ENCODE data around the gene SH2D1B. TPM values are rescaled to one million over a fixed set of nuclear protein-coding genes. Genes with fewer than 3 reads are reported as not detected.

SH2D1B gene
- total RNA-seq, 2 donors from 2014 or later: not detected

DNA sequence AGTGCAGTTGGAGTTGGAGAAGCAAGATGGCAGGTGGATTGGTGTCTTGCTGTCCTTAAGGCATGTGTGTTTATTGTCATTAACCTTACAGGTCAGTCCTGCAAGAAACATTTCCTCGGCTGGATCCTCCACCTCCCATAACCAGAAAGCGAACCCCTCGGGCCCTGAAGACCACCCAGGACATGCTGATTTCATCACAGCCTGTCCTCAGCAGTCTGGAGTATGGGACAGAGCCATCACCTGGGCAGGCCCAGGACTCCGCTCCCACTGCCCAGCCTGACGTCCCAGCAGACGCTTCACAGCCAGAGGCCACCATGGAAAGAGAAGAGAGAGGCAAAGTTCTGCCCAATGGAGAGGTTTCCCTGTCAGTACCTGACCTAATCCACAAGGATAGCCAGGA is 28.8 kb downstream of the SH2D1B start:
- H3K9me3 ChIP-seq: no peaks in the 10 kb centered on the region
- no peak overlapping the region for H3K4me3 ChIP-seq
- WGBS, 2 donors: 84 to 96% methylated on average over 3 to 6 of the region's 6 CpGs
- DNase-seq (no peak), ATAC-seq (no peak)
- no peaks in the 10 kb centered on the region for H3K36me3 ChIP-seq (replicated peaks in 1 of 2; ENCODE audit: insufficient read depth in 1 of 2, low read depth in 2 of 2)
- no peaks in the 10 kb centered on the region for H3K4me1 ChIP-seq
- H3K27ac ChIP-seq: no peak overlapping the region
- H3K27me3 ChIP-seq: no peaks in the 10 kb centered on the region
- intact Hi-C loops (cut with DNase I): no loop called here
- no peak for TF ChIP-seq CTCF (IDR thresholded peaks at IDR 0.05)
- TF ChIP-seq POLR2A (IDR thresholded peaks at IDR 0.05): no peak

DNA sequence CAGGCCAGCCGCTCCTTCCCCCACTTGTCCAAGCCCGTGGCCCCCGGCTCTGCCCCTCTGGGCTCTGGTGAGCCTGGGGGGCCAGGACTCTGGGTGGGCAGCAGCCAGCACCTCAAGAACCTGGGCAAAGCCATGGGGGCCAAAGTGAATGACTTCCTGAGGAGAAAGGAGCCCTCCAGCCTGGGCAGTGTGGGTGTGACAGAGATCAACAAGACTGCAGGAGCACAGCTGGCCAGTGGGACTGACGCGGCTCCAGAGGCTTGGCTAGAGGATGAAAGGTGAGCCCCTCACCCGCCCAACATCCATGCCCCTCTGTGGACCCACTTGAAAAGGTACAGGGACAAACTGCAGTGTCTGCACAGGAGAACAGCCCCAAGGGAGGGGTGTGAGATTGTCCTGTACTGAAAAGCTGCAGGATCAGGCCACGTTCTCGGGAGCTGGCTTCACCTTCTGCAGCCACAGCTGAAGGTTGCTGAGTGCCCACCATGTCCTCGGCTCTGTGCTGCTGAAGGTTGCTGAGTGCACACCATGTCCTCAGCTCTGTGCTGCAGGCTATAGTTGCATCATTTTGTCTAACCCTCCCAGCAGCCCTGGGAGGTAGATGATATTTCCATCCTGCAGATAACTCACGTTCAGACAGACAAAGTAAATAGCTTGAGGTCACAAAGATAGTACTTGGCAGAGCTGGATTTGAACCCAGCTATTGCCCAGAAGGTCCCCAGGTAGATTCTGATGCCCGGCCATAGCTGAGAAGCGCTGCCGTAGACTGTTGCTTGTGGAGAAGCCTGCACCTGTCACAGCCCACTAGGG is 29.8 kb downstream of the SH2D1B start:
- Histone ChIP-seq H3K27me3 (no peaks in the 10 kb centered on the region), H3K9me3 (no peaks in the 10 kb centered on the region), H3K27ac (no peak overlapping the region), H3K4me3 (no peak overlapping the region), H3K4me1 (no peaks in the 10 kb centered on the region), H3K36me3 (replicated peaks in 1 of 2; ENCODE audit: insufficient read depth in 1 of 2, low read depth in 2 of 2) (no peaks in the 10 kb centered on the region)
- DNase-seq (no peak), ATAC-seq (no peak)
- intact Hi-C loops (cut with DNase I): no loop called here
- TF ChIP-seq CTCF (IDR thresholded peaks at IDR 0.05) (no peak), POLR2A (IDR thresholded peaks at IDR 0.05) (no peak)
- WGBS, 2 donors: 83 to 92% methylated on average over 13 of the region's 13 CpGs

- H3K36me3 ChIP-seq (replicated peaks in 1 of 2; ENCODE audit: insufficient read depth in 1 of 2, low read depth in 2 of 2): no peaks in the 10 kb centered on the region
- TF ChIP-seq POLR2A (IDR thresholded peaks at IDR 0.05) (no peak), CTCF (IDR thresholded peaks at IDR 0.05) (no peak)
- no peaks in the 10 kb centered on the region for H3K4me1 ChIP-seq
- DNase-seq (peak in 1 of 4 donors; percentile 9), ATAC-seq (no peak)
- WGBS, 2 donors: 80 to 86% methylated on average over 3 of the region's 3 CpGs
- intact Hi-C loops (cut with DNase I): no loop called here
- no peaks in the 10 kb centered on the region for H3K27me3 ChIP-seq
- H3K9me3 ChIP-seq: no peaks in the 10 kb centered on the region
- H3K4me3 ChIP-seq: no peak within 1 kb of the TSS
- no peak within 1 kb of the TSS for H3K27ac ChIP-seq
Observed at GRCh38 chr1:162381383-162381782, 30.6 kb downstream of the SH2D1B start, which contains the start of gene C1orf226. Gene C1orf226, plus strand, starts transcription at chr1:162381728. Its CDS starts 174 bp downstream, at chr1:162381902.

GRCh38 chr1:162380061-162380846 is 31.7 kb downstream of the SH2D1B start:
- ATAC-seq (no peak), DNase-seq (no peak)
- no peaks in the 10 kb centered on the region for H3K27me3 ChIP-seq
- no peak for TF ChIP-seq POLR2A (IDR thresholded peaks at IDR 0.05)
- no peak for TF ChIP-seq CTCF (IDR thresholded peaks at IDR 0.05)
- intact Hi-C loops (cut with DNase I): no loop called here
- H3K36me3 ChIP-seq (replicated peaks in 1 of 2; ENCODE audit: insufficient read depth in 1 of 2, low read depth in 2 of 2): no peaks in the 10 kb centered on the region
- no peaks in the 10 kb centered on the region for H3K9me3 ChIP-seq
- no peaks in the 10 kb centered on the region for H3K4me1 ChIP-seq
- H3K27ac ChIP-seq: no peak overlapping the region
- 77 to 79% methylated on average over 6 of the region's 6 CpGs for WGBS, 2 donors
- no peak overlapping the region for H3K4me3 ChIP-seq

Measured in body of pancreas (tissue), 4 donors.